Naive B cell (primary cell): ENCODE measurements around the gene OTUD7B. TPM values are rescaled to one million over a fixed set of nuclear protein-coding genes. Genes with fewer than 3 reads are reported as not detected.

Source experiments
- ATAC-seq, 2 donors: fragments of 150-1000 bp; cut with Tn5 transposase; 2 replicates each; pipeline ENCODE4 v1.10.0; 2021; ENCODE audit warnings: low read depth in 2 of 2, mild to moderate bottlenecking in 2 of 2, moderate library complexity in 2 of 2
- DNase-seq: peaks from one replicate; pipeline ENCODE4 v3.0.0; 2022
- H3K27ac Mint-ChIP-seq, 6 donors: one replicate each; pipeline ENCODE4 v1.8.0; 2020 to 2022; ENCODE audit warnings: mild to moderate bottlenecking in 6 of 6, mixed read lengths in 6 of 6, moderate library complexity in 5 of 6, inconsistent platforms in 2 of 6
- H3K27me3 Mint-ChIP-seq, 3 donors: one replicate each; pipeline ENCODE4 v1.8.0; 2021 to 2022; ENCODE audit warnings: mixed read lengths in 3 of 3, mild to moderate bottlenecking in 1 of 3
- H3K36me3 Mint-ChIP-seq, 2 donors: one replicate each; pipeline ENCODE4 v1.8.0; 2020 to 2022; ENCODE audit warnings: mixed read lengths in 2 of 2, inconsistent platforms in 1 of 2, mild to moderate bottlenecking in 1 of 2
- H3K4me1 Mint-ChIP-seq, 3 donors: one replicate each; pipeline ENCODE4 v1.8.0; 2020 to 2022; ENCODE audit warnings: mixed read lengths in 3 of 3, inconsistent platforms in 1 of 3, mild to moderate bottlenecking in 1 of 3, moderate library complexity in 1 of 3
- H3K4me3 Mint-ChIP-seq, 8 donors: one replicate each; pipeline ENCODE4 v1.8.0; 2020 to 2022; ENCODE audit warnings: mild to moderate bottlenecking in 8 of 8, mixed read lengths in 8 of 8, moderate library complexity in 8 of 8, inconsistent platforms in 2 of 8
- H3K9me3 Mint-ChIP-seq, 7 donors: one replicate each; pipeline ENCODE4 v1.8.0; 2020 to 2022; ENCODE audit warnings: mixed read lengths in 7 of 7, mild to moderate bottlenecking in 5 of 7, inconsistent platforms in 2 of 7, moderate library complexity in 1 of 7
- polyA plus RNA-seq, 6 donors: library from polyadenylated mRNA; unstranded; fragments of 300-500 nt; fragmentation: Illumina TruSeq; gene quantifications; one replicate each; pipeline ENCODE4 v1.2.3, GENCODE V29; 2021; ENCODE audit warnings: low read depth in 6 of 6

The OTUD7B gene
- polyA plus RNA-seq, 6 donors from 2014 or later: 0.05 to 0.20 TPM; not detected in 4

- peaks cover 8 to 14% (median 12%) of the 10 kb centered on the region in 3 donors for H3K4me1 Mint-ChIP-seq
- ATAC-seq: no peak
- no peak for DNase-seq
- no peak overlapping the region for H3K4me3 Mint-ChIP-seq
- H3K27ac Mint-ChIP-seq: no peak overlapping the region
- peaks cover 0 to 4% of the 10 kb centered on the region in 2 donors for H3K36me3 Mint-ChIP-seq
- H3K27me3 Mint-ChIP-seq: peaks cover 58 to 77% (median 61%) of the 10 kb centered on the region in 3 donors
- H3K9me3 Mint-ChIP-seq: no peaks in the 10 kb centered on the region
Measured at GRCh38 chr1:150020711-150021110, 10.2 kb upstream of the OTUD7B start.

- Mint-ChIP-seq H3K4me3 (no peak overlapping the region), H3K27me3 (peaks cover 44 to 75% (median 64%) of the 10 kb centered on the region in 3 donors), H3K36me3 (peaks cover 0 to 7% of the 10 kb centered on the region in 2 donors), H3K9me3 (no peaks in the 10 kb centered on the region), H3K4me1 (peaks cover 8 to 14% (median 12%) of the 10 kb centered on the region in 3 donors), H3K27ac (no peak overlapping the region)
- ATAC-seq (no peak), DNase-seq (no peak)
Measured at GRCh38 chr1:150018165-150018564, 7.6 kb upstream of the OTUD7B start.

- H3K4me3 Mint-ChIP-seq: no peak overlapping the region
Measured at GRCh38 chr1:150017206-150017750, 6.8 kb upstream of the OTUD7B start.

GRCh38 chr1:150015651-150016131 is 5.2 kb upstream of the OTUD7B start:
- H3K4me3 Mint-ChIP-seq: peak overlapping the region in 1 of 8 donors; percentile 58
- H3K9me3 Mint-ChIP-seq: no peaks in the 10 kb centered on the region
- peaks cover 8 to 14% (median 14%) of the 10 kb centered on the region in 3 donors for H3K4me1 Mint-ChIP-seq
- H3K27ac Mint-ChIP-seq: no peak overlapping the region
- ATAC-seq: no peak
- peaks cover 0 to 7% of the 10 kb centered on the region in 2 donors for H3K36me3 Mint-ChIP-seq
- H3K27me3 Mint-ChIP-seq: peaks cover 40 to 71% (median 68%) of the 10 kb centered on the region in 3 donors
- no peak for DNase-seq

More at GRCh38 chr1:150017206-150017750, 6.8 kb upstream of the OTUD7B start:
- DNase-seq (no peak), ATAC-seq (no peak)
- peaks cover 47 to 75% (median 66%) of the 10 kb centered on the region in 3 donors for H3K27me3 Mint-ChIP-seq
- no peaks in the 10 kb centered on the region for H3K9me3 Mint-ChIP-seq
- H3K4me1 Mint-ChIP-seq: peaks cover 8 to 14% (median 12%) of the 10 kb centered on the region in 3 donors
- H3K36me3 Mint-ChIP-seq: peaks cover 0 to 7% of the 10 kb centered on the region in 2 donors
- H3K27ac Mint-ChIP-seq: no peak overlapping the region

GRCh38 chr1:150012611-150013010 is 2.1 kb upstream of the OTUD7B start:
- DNase-seq (no peak), ATAC-seq (no peak)
- peaks cover 8 to 16% (median 12%) of the 10 kb centered on the region in 3 donors for H3K4me1 Mint-ChIP-seq
- peaks cover 50 to 86% (median 73%) of the 10 kb centered on the region in 3 donors for H3K27me3 Mint-ChIP-seq
- no peaks in the 10 kb centered on the region for H3K9me3 Mint-ChIP-seq
- peaks cover 7 to 8% of the 10 kb centered on the region in 2 donors for H3K36me3 Mint-ChIP-seq
- H3K4me3 Mint-ChIP-seq: peak overlapping the region in 1 of 8 donors; percentile 89
- H3K27ac Mint-ChIP-seq: no peak overlapping the region

- Mint-ChIP-seq H3K4me1 (peaks cover 8 to 13% (median 12%) of the 10 kb centered on the region in 3 donors), H3K27ac (peak overlapping the region in 4 of 6 donors; percentile 15 to 78 (median 67)), H3K27me3 (peaks cover 62 to 83% (median 83%) of the 10 kb centered on the region in 3 donors), H3K4me3 (peak overlapping the region; percentile 89 to 99 (median 94)), H3K9me3 (no peaks in the 10 kb centered on the region), H3K36me3 (peaks cover 0 to 8% of the 10 kb centered on the region in 2 donors)
- DNase-seq (peak; percentile 14), ATAC-seq (peak; percentile 28 to 38)
Measured at GRCh38 chr1:150009604-150010392, 728 bp downstream of the OTUD7B start.

GRCh38 chr1:150008699-150009098 is 1.8 kb downstream of the OTUD7B start:
- H3K9me3 Mint-ChIP-seq: no peaks in the 10 kb centered on the region
- ATAC-seq: no peak

GRCh38 chr1:150006881-150007421 is 3.6 kb downstream of the OTUD7B start:
- ATAC-seq (no peak), DNase-seq (no peak)
- peaks cover 74 to 88% (median 83%) of the 10 kb centered on the region in 3 donors for H3K27me3 Mint-ChIP-seq
- H3K9me3 Mint-ChIP-seq: peaks cover 0 to 2% (median 0%) of the 10 kb centered on the region in 7 donors
- no peak overlapping the region for H3K27ac Mint-ChIP-seq
- H3K36me3 Mint-ChIP-seq: peaks cover 0 to 15% of the 10 kb centered on the region in 2 donors
- H3K4me1 Mint-ChIP-seq: peaks cover 11 to 13% (median 12%) of the 10 kb centered on the region in 3 donors
- H3K4me3 Mint-ChIP-seq: no peak overlapping the region

More at GRCh38 chr1:150008699-150009098, 1.8 kb downstream of the OTUD7B start:
- Mint-ChIP-seq H3K27ac (no peak overlapping the region), H3K36me3 (peaks cover 0 to 8% of the 10 kb centered on the region in 2 donors), H3K27me3 (peaks cover 73 to 88% (median 84%) of the 10 kb centered on the region in 3 donors), H3K4me1 (peaks cover 11 to 13% (median 12%) of the 10 kb centered on the region in 3 donors), H3K4me3 (peak overlapping the region in 1 of 8 donors; percentile 89)
- DNase-seq: no peak

GRCh38 chr1:150005606-150006005 is 4.9 kb downstream of the OTUD7B start:
- ATAC-seq (no peak), DNase-seq (no peak)
- H3K9me3 Mint-ChIP-seq: peaks cover 0 to 2% (median 0%) of the 10 kb centered on the region in 7 donors
- peaks cover 11 to 17% (median 12%) of the 10 kb centered on the region in 3 donors for H3K4me1 Mint-ChIP-seq
- H3K27ac Mint-ChIP-seq: no peak overlapping the region
- peaks cover 0 to 15% of the 10 kb centered on the region in 2 donors for H3K36me3 Mint-ChIP-seq
- H3K27me3 Mint-ChIP-seq: peaks cover 81 to 87% (median 83%) of the 10 kb centered on the region in 3 donors
- no peak overlapping the region for H3K4me3 Mint-ChIP-seq

- peaks cover 0 to 2% (median 0%) of the 10 kb centered on the region in 7 donors for H3K9me3 Mint-ChIP-seq
- H3K36me3 Mint-ChIP-seq: peaks cover 0 to 8% of the 10 kb centered on the region in 2 donors
- H3K27me3 Mint-ChIP-seq: peaks cover 81 to 82% (median 81%) of the 10 kb centered on the region in 3 donors
- no peak overlapping the region for H3K27ac Mint-ChIP-seq
- H3K4me3 Mint-ChIP-seq: no peak overlapping the region
- ATAC-seq (no peak), DNase-seq (no peak)
- peaks cover 0 to 9% (median 8%) of the 10 kb centered on the region in 3 donors for H3K4me1 Mint-ChIP-seq
Measured at GRCh38 chr1:150003801-150004200, 6.7 kb downstream of the OTUD7B start.

GRCh38 chr1:150002217-150002616 is 8.3 kb downstream of the OTUD7B start:
- H3K9me3 Mint-ChIP-seq: peaks cover 0 to 2% (median 0%) of the 10 kb centered on the region in 7 donors
- ATAC-seq: no peak
- H3K36me3 Mint-ChIP-seq: peaks cover 0 to 8% of the 10 kb centered on the region in 2 donors
- no peak for DNase-seq
- no peak overlapping the region for H3K27ac Mint-ChIP-seq
- peaks cover 14 to 23% (median 22%) of the 10 kb centered on the region in 3 donors for H3K4me1 Mint-ChIP-seq
- no peak overlapping the region for H3K4me3 Mint-ChIP-seq
- H3K27me3 Mint-ChIP-seq: peaks cover 65 to 77% (median 76%) of the 10 kb centered on the region in 3 donors

GRCh38 chr1:150001415-150001814 is 9.1 kb downstream of the OTUD7B start:
- Mint-ChIP-seq H3K4me1 (peaks cover 21 to 30% (median 30%) of the 10 kb centered on the region in 3 donors), H3K36me3 (peaks cover 0 to 8% of the 10 kb centered on the region in 2 donors), H3K4me3 (no peak overlapping the region), H3K27me3 (peaks cover 59 to 69% (median 69%) of the 10 kb centered on the region in 3 donors), H3K27ac (no peak overlapping the region), H3K9me3 (peaks cover 0 to 2% (median 0%) of the 10 kb centered on the region in 7 donors)
- no peak for DNase-seq
- ATAC-seq: no peak
